Mesenchymal stem cell (in vitro differentiated cells and primary cell): ENCODE data around the gene CARD11.

ENCODE experiments used
- DNase-seq: peaks from one replicate; pipeline ENCODE4 v3.0.0-alpha.2; 2013
- H2AFZ ChIP-seq: one replicate; pipeline ENCODE4 v1.6.1; 2013; ENCODE audit warnings: low read depth, mild to moderate bottlenecking, control low read depth, inconsistent platforms, low read length, moderate library complexity
- H2AK5ac ChIP-seq: 2 replicates; pipeline ENCODE4 v1.6.1; 2013; ENCODE audit warnings: low read length, moderate library complexity, mild to moderate bottlenecking, inconsistent platforms; ENCODE audit not compliant: severe bottlenecking
- H2BK120ac ChIP-seq: one replicate; pipeline ENCODE4 v1.6.1; 2013; ENCODE audit warnings: low read depth, mild to moderate bottlenecking, inconsistent platforms, low read length, moderate library complexity
- H2BK12ac ChIP-seq, 2 experiments: one replicate each; pipeline ENCODE4 v1.6.1; 2013; ENCODE audit warnings: inconsistent platforms in 2 of 2, low read length in 2 of 2, mild to moderate bottlenecking in 2 of 2, moderate library complexity in 2 of 2, control low read depth in 1 of 2
- H2BK15ac ChIP-seq: one replicate; pipeline ENCODE4 v1.6.1; 2013; ENCODE audit warnings: mild to moderate bottlenecking, low read depth, inconsistent platforms; ENCODE audit not compliant: poor library complexity, severe bottlenecking
- H2BK5ac ChIP-seq: 2 replicates; pipeline ENCODE4 v1.6.1; 2013; ENCODE audit warnings: low read depth, mild to moderate bottlenecking, low read length, control low read depth, inconsistent platforms; ENCODE audit not compliant: poor library complexity, severe bottlenecking
- H3K14ac ChIP-seq, 2 experiments: one replicate each; pipeline ENCODE4 v1.6.1; 2013; ENCODE audit warnings: inconsistent platforms in 2 of 2, low read length in 2 of 2, control low read depth in 1 of 2, mild to moderate bottlenecking in 1 of 2, moderate library complexity in 1 of 2
- H3K18ac ChIP-seq, 2 experiments: one replicate each; pipeline ENCODE4 v1.6.1; 2013; ENCODE audit warnings: inconsistent platforms in 2 of 2, low read length in 2 of 2, control low read depth in 1 of 2, low read depth in 1 of 2, mild to moderate bottlenecking in 1 of 2
- H3K23ac ChIP-seq, 2 experiments: one replicate each; pipeline ENCODE4 v1.6.1; 2013; ENCODE audit warnings: inconsistent platforms in 2 of 2, low read length in 2 of 2, mild to moderate bottlenecking in 2 of 2, moderate library complexity in 2 of 2, control low read depth in 1 of 2
- H3K27ac ChIP-seq: 2 replicates; pipeline ENCODE4 v1.5.1; 2013; ENCODE audit warnings: mild to moderate bottlenecking, moderate library complexity, low read length, control low read depth, inconsistent platforms; ENCODE audit not compliant: poor library complexity, severe bottlenecking
- H3K27me3 ChIP-seq, 2 experiments: 2 replicates each; pipeline versions ENCODE4 v1.6.1 to v1.7.0; 2013; ENCODE audit warnings: low read length in 2 of 2, mild to moderate bottlenecking in 2 of 2, moderate library complexity in 2 of 2, control low read depth in 1 of 2, inconsistent platforms in 1 of 2; ENCODE audit not compliant: control insufficient read depth in 1 of 2, insufficient read depth in 1 of 2
- H3K36me3 ChIP-seq, 2 experiments: 2 replicates each; pipeline versions ENCODE4 v1.6.1 to v1.7.0; 2013; ENCODE audit warnings: low read length in 2 of 2, control low read depth in 1 of 2, inconsistent platforms in 1 of 2, low read depth in 1 of 2, mild to moderate bottlenecking in 1 of 2; ENCODE audit not compliant: insufficient read depth in 2 of 2, control insufficient read depth in 1 of 2
- H3K4ac ChIP-seq, 2 experiments: one replicate each; pipeline ENCODE4 v1.6.1; 2013; ENCODE audit warnings: inconsistent platforms in 2 of 2, low read length in 2 of 2, mild to moderate bottlenecking in 2 of 2, moderate library complexity in 2 of 2, control low read depth in 1 of 2, low read depth in 1 of 2
- H3K4me1 ChIP-seq: 2 replicates; pipeline ENCODE4 v1.6.1; 2013; ENCODE audit warnings: low read depth, low read length, control low read depth; ENCODE audit not compliant: control insufficient read depth, insufficient read depth
- H3K4me2 ChIP-seq: 2 replicates; pipeline ENCODE4 v1.6.1; 2013; ENCODE audit warnings: low read length, mild to moderate bottlenecking, inconsistent platforms; ENCODE audit not compliant: poor library complexity, severe bottlenecking
- H3K4me3 ChIP-seq, 2 experiments: 2 replicates each; pipeline versions ENCODE4 v1.5.1 to v1.7.0; 2013; ENCODE audit warnings: low read length in 2 of 2, mild to moderate bottlenecking in 2 of 2, control low read depth in 1 of 2, low read depth in 1 of 2; ENCODE audit not compliant: insufficient read depth in 1 of 2
- H3K79me1 ChIP-seq: replicated peaks from 2 replicates; pipeline ENCODE4 v1.6.1; 2013; ENCODE audit warnings: mild to moderate bottlenecking, control low read depth, low read length, inconsistent platforms; ENCODE audit not compliant: poor library complexity, severe bottlenecking
- H3K9ac ChIP-seq: 2 replicates; pipeline ENCODE4 v1.7.0; 2013; ENCODE audit warnings: mild to moderate bottlenecking, low read length, moderate library complexity
- H3K9me3 ChIP-seq: 2 replicates; pipeline ENCODE4 v1.7.0; 2013; ENCODE audit warnings: mild to moderate bottlenecking, low read length; ENCODE audit not compliant: control insufficient read depth
- H4K8ac ChIP-seq: one replicate; pipeline ENCODE4 v1.6.1; 2013; ENCODE audit warnings: inconsistent platforms, mild to moderate bottlenecking, low read length, moderate library complexity
- H4K91ac ChIP-seq: one replicate; pipeline ENCODE4 v1.6.1; 2013; ENCODE audit warnings: mild to moderate bottlenecking, low read length, inconsistent platforms
- WGBS: methylation state at CpG from one replicate; pipeline ENCODE4 v1.1.7; 2013; ENCODE audit warnings: mixed read lengths; 5-methylcytosine and 5-hydroxymethylcytosine counted together

CARD11 gene

DNA sequence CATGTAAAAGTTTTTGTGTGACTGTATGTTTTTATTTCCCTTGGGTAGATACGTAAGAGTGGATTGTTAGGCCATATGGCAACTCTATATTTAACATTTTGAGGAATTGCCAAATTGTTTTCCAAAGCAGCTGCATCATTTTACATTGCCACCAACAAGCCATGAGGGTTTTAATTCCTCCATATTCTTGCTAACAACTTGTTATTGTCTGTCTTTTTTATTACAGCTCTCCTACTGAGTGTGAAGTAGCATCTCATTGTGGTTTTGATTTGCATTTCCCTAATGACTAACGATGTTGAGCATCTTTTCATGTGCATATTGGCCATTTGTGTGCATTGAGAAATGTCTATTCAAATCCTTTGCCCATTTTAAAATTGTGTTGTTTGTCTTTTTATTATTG lies 94.9 kb downstream of the CARD11 start:
- Histone ChIP-seq H3K9ac (no peak overlapping the region), H3K36me3 (peaks cover 0 to 3% of the 10 kb centered on the region in 2 experiments), H3K79me1 (no peaks in the 10 kb centered on the region), H3K4me3 (no peak overlapping the region), H3K4ac (no peak overlapping the region), H3K27me3 (peaks cover 3 to 15% of the 10 kb centered on the region in 2 experiments), H4K91ac (no peak overlapping the region), H4K8ac (no peak overlapping the region), H3K23ac (no peak overlapping the region), H3K18ac (no peak overlapping the region), H2AK5ac (no peak overlapping the region), H2BK12ac (no peak overlapping the region), H3K9me3 (peaks cover 6% of the 10 kb centered on the region), H3K4me2 (no peak overlapping the region), H3K27ac (no peak overlapping the region), H2BK15ac (no peak overlapping the region), H2BK120ac (no peak overlapping the region), H2BK5ac (no peak overlapping the region), H2AFZ (no peak overlapping the region), H3K4me1 (no peaks in the 10 kb centered on the region), H3K14ac (no peak overlapping the region)
- 78% methylated on average over 1 of the region's 2 CpGs for WGBS
- DNase-seq, result no peak

GRCh38 chr7:2947058-2947780 lies 96.4 kb downstream of the CARD11 start:
- H3K27me3 ChIP-seq, result peaks cover 3 to 18% of the 10 kb centered on the region in 2 experiments
- H2BK15ac ChIP-seq, result no peak overlapping the region
- H3K36me3 ChIP-seq, result peaks cover 0 to 3% of the 10 kb centered on the region in 2 experiments
- H3K9me3 ChIP-seq, result peaks cover 6% of the 10 kb centered on the region
- H2BK5ac ChIP-seq, result no peak overlapping the region
- H3K4ac ChIP-seq, result no peak overlapping the region
- no peak overlapping the region for H4K91ac ChIP-seq
- 94% methylated on average over 11 of the region's 12 CpGs for WGBS
- H3K14ac ChIP-seq, result no peak overlapping the region
- H3K18ac ChIP-seq, result no peak overlapping the region
- no peak overlapping the region for H2BK12ac ChIP-seq
- H3K79me1 ChIP-seq, result no peaks in the 10 kb centered on the region
- H3K4me3 ChIP-seq, result no peak overlapping the region
- H3K23ac ChIP-seq, result no peak overlapping the region
- H3K9ac ChIP-seq, result no peak overlapping the region
- no peaks in the 10 kb centered on the region for H3K4me1 ChIP-seq
- no peak for DNase-seq
- no peak overlapping the region for H3K4me2 ChIP-seq
- H2AFZ ChIP-seq, result no peak overlapping the region
- H2BK120ac ChIP-seq, result no peak overlapping the region
- H2AK5ac ChIP-seq, result no peak overlapping the region
- H4K8ac ChIP-seq, result no peak overlapping the region
- no peak overlapping the region for H3K27ac ChIP-seq

DNA sequence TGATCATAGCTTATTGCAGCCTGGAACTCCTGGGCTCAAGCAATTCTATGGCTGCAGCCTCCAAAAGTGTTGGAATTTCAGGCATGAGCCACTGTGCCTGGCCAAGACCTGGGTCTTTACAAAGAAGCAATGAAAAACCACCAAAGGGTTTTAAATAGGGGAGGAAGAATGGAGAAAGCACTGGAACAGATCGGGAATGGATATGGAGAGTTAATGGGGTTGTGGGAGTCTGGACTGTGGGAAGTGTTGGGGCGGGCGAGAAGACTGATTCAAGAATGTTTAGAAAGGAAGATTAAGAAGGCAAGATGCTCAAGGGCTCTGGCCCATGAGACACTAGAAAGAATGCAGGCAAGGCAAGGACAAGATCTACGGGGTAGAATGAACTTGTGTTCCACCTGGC lies 98.5 kb downstream of the CARD11 start:
- peaks cover 6% of the 10 kb centered on the region for H3K9me3 ChIP-seq
- DNase-seq, result no peak
- no peak overlapping the region for H3K9ac ChIP-seq
- H2BK12ac ChIP-seq, result no peak overlapping the region
- no peak overlapping the region for H4K91ac ChIP-seq
- no peaks in the 10 kb centered on the region for H3K4me1 ChIP-seq
- no peak overlapping the region for H3K23ac ChIP-seq
- H3K79me1 ChIP-seq, result no peaks in the 10 kb centered on the region
- H3K27ac ChIP-seq, result no peak overlapping the region
- no peak overlapping the region for H4K8ac ChIP-seq
- H3K27me3 ChIP-seq, result peaks cover 20 to 33% of the 10 kb centered on the region in 2 experiments
- no peak overlapping the region for H2BK15ac ChIP-seq
- H2AK5ac ChIP-seq, result no peak overlapping the region
- H3K36me3 ChIP-seq, result peaks cover 0 to 3% of the 10 kb centered on the region in 2 experiments
- no peak overlapping the region for H2BK5ac ChIP-seq
- H3K14ac ChIP-seq, result no peak overlapping the region
- 90% methylated on average over 4 of the region's 4 CpGs for WGBS
- H3K4ac ChIP-seq, result no peak overlapping the region
- no peak overlapping the region for H2BK120ac ChIP-seq
- H3K18ac ChIP-seq, result no peak overlapping the region
- no peak overlapping the region for H3K4me3 ChIP-seq
- H3K4me2 ChIP-seq, result no peak overlapping the region
- no peak overlapping the region for H2AFZ ChIP-seq

GRCh38 chr7:2944739-2945138 lies 98.9 kb downstream of the CARD11 start:
- peaks cover 6% of the 10 kb centered on the region for H3K9me3 ChIP-seq
- H3K4me2 ChIP-seq, result no peak overlapping the region
- H2AFZ ChIP-seq, result no peak overlapping the region
- H3K27ac ChIP-seq, result no peak overlapping the region
- no peaks in the 10 kb centered on the region for H3K4me1 ChIP-seq
- no peak overlapping the region for H3K18ac ChIP-seq
- no peak overlapping the region for H4K91ac ChIP-seq
- no peak overlapping the region for H2BK12ac ChIP-seq
- H2BK120ac ChIP-seq, result no peak overlapping the region
- no peak overlapping the region for H2BK5ac ChIP-seq
- no peak for DNase-seq
- no peak overlapping the region for H3K4ac ChIP-seq
- no peak overlapping the region for H4K8ac ChIP-seq
- H2BK15ac ChIP-seq, result no peak overlapping the region
- no peaks in the 10 kb centered on the region for H3K79me1 ChIP-seq
- peaks cover 0 to 3% of the 10 kb centered on the region in 2 experiments for H3K36me3 ChIP-seq
- H3K27me3 ChIP-seq, result peaks cover 24 to 37% of the 10 kb centered on the region in 2 experiments
- H2AK5ac ChIP-seq, result no peak overlapping the region
- no peak overlapping the region for H3K23ac ChIP-seq
- no peak overlapping the region for H3K4me3 ChIP-seq
- WGBS, result 89% methylated on average over 5 of the region's 5 CpGs
- H3K9ac ChIP-seq, result no peak overlapping the region
- H3K14ac ChIP-seq, result no peak overlapping the region
